Neural cell (in vitro differentiated cells): ENCODE results near the gene FAM135A. TPM values are rescaled to one million over a fixed set of nuclear protein-coding genes. Genes with fewer than 3 reads are reported as not detected.

ENCODE experiments used
- H2AFZ ChIP-seq: fragments of 200-600, 300-800 bp; sonication (generic), shearing (Covaris generic); 2 replicates; pipeline ENCODE4 v1.6.0; 2014; ENCODE audit warnings: low read depth, mild to moderate bottlenecking, antibody characterized with exemption, low read length, moderate library complexity
- H3F3A ChIP-seq: fragments of 200-600 bp; shearing (Covaris generic); 2 replicates; pipeline ENCODE4 v1.6.1; 2016; ENCODE audit warnings: mild to moderate bottlenecking, moderate library complexity, mixed read lengths, antibody characterized with exemption, low read length; ENCODE audit not compliant: insufficient read depth, poor library complexity, severe bottlenecking
- H3K27ac ChIP-seq: fragments of 200-600, 300-800 bp; sonication (generic), shearing (Covaris generic); 2 replicates; pipeline ENCODE4 v1.5.1; 2014; ENCODE audit warnings: mild to moderate bottlenecking, low read length, moderate library complexity
- H3K27me3 ChIP-seq: fragments of 300-800, 200-600 bp; sonication (generic), shearing (Covaris generic); 2 replicates; pipeline ENCODE4 v1.6.0; 2014; ENCODE audit warnings: mild to moderate bottlenecking, low read depth, low read length, moderate library complexity; ENCODE audit not compliant: insufficient read depth
- H3K36me3 ChIP-seq: fragments of 300-800, 200-600 bp; sonication (generic), shearing (Covaris generic); 2 replicates; pipeline ENCODE4 v1.5.1; 2014; ENCODE audit warnings: mild to moderate bottlenecking, antibody characterized with exemption, low read length, moderate library complexity; ENCODE audit not compliant: insufficient read depth
- H3K4me2 ChIP-seq: fragments of 300-800, 200-600 bp; sonication (generic), shearing (Covaris generic); 2 replicates; pipeline ENCODE4 v1.6.0; 2014; ENCODE audit warnings: mild to moderate bottlenecking, low read length
- H3K4me3 ChIP-seq: fragments of 300-800, 200-600 bp; sonication (generic), shearing (Covaris generic); 2 replicates; pipeline ENCODE4 v1.5.1; 2014; ENCODE audit warnings: mild to moderate bottlenecking, low read length, moderate library complexity
- H3K79me2 ChIP-seq: fragments of 200-600 bp; shearing (Covaris generic); replicated peaks from 2 replicates; pipeline ENCODE4 v1.6.0; 2014; ENCODE audit warnings: mild to moderate bottlenecking, low read length, moderate library complexity; ENCODE audit not compliant: insufficient read depth
- H3K9ac ChIP-seq: fragments of 300-800, 200-600 bp; sonication (generic), shearing (Covaris generic); 2 replicates; pipeline ENCODE4 v1.6.1; 2016; ENCODE audit warnings: mild to moderate bottlenecking, low read length, mixed read lengths
- H3K9me2 ChIP-seq: fragments of 200-600 bp; shearing (Covaris generic); 2 replicates; pipeline ENCODE4 v1.6.1; 2016; ENCODE audit warnings: mild to moderate bottlenecking, low read length, mixed read lengths; ENCODE audit not compliant: insufficient read depth
- H3K9me3 ChIP-seq: fragments of 200-600, 300-800 bp; sonication (generic), shearing (Covaris generic); 2 replicates; pipeline ENCODE4 v1.6.1; 2016; ENCODE audit warnings: mild to moderate bottlenecking, mixed run types, low read length, moderate library complexity, mixed read lengths
- H4K20me1 ChIP-seq: fragments of 200-600 bp; shearing (Covaris generic); 2 replicates; pipeline ENCODE4 v1.6.1; 2016; ENCODE audit warnings: mild to moderate bottlenecking, mixed run types; ENCODE audit not compliant: insufficient read depth
- CTCF ChIP-seq: fragments of 450-650 bp; IDR thresholded peaks from 2 replicates; pipeline ENCODE4 v1.5.1; 2014; ENCODE audit warnings: antibody characterized with exemption, mild to moderate bottlenecking, moderate library complexity; ENCODE audit not compliant: poor library complexity, severe bottlenecking
- EP300 ChIP-seq: fragments of 450-650 bp; conservative IDR thresholded peaks from 2 replicates; pipeline ENCODE4 v1.6.1; 2014; ENCODE audit warnings: antibody characterized with exemption, mild to moderate bottlenecking, moderate library complexity; ENCODE audit not compliant: poor library complexity, severe bottlenecking
- EZH2 ChIP-seq: fragments of 200-600, 300-800 bp; shearing (Covaris generic), sonication (generic); IDR thresholded peaks from 2 replicates; pipeline ENCODE4 v1.6.1; 2014; ENCODE audit warnings: antibody characterized with exemption, low read length, borderline replicate concordance, mild to moderate bottlenecking; ENCODE audit not compliant: insufficient read depth, poor library complexity, severe bottlenecking
- MXI1 ChIP-seq: fragments of 450-650 bp; conservative IDR thresholded peaks from 2 replicates; pipeline ENCODE4 v1.6.1; 2014; ENCODE audit warnings: antibody characterized with exemption, mild to moderate bottlenecking; ENCODE audit not compliant: poor library complexity, severe bottlenecking
- POLR2AphosphoS5 ChIP-seq: IDR thresholded peaks from 2 replicates; pipeline ENCODE4 v1.6.1; 2012
- RAD21 ChIP-seq: fragments of 450-650 bp; conservative IDR thresholded peaks from 2 replicates; pipeline ENCODE4 v1.6.1; 2014; ENCODE audit warnings: antibody characterized with exemption, mild to moderate bottlenecking, moderate library complexity
- REST ChIP-seq: IDR thresholded peaks from 2 replicates; pipeline ENCODE4 v1.6.1; 2012; ENCODE audit warnings: borderline replicate concordance
- SMC3 ChIP-seq: fragments of 450-650 bp; conservative IDR thresholded peaks from 2 replicates; pipeline ENCODE4 v1.6.1; 2014; ENCODE audit warnings: antibody characterized with exemption, mild to moderate bottlenecking, moderate library complexity; ENCODE audit not compliant: poor library complexity
- TAF1 ChIP-seq: IDR thresholded peaks from 2 replicates; pipeline ENCODE4 v1.6.1; 2012; ENCODE audit warnings: low read depth
- polyA plus RNA-seq: library from polyadenylated mRNA; depleted of rRNA; stranded (reverse); fragments of >200 nt; gene quantifications from 2 replicates; pipeline ENCODE4 v1.2.3, GENCODE V29; 2014

FAM135A gene
- polyA plus RNA-seq, 1 donor from 2014 or later: 31.4 TPM

GRCh38 chr6:70593118-70593486 is 179.8 kb downstream of the FAM135A start:
- Histone ChIP-seq H2AFZ (no peak overlapping the region), H3K9ac (no peak overlapping the region), H3K4me2 (no peak overlapping the region), H3K9me3 (peaks cover 3% of the 10 kb centered on the region), H3K79me2 (no peaks in the 10 kb centered on the region), H3K36me3 (no peaks in the 10 kb centered on the region), H3K9me2 (no peaks in the 10 kb centered on the region), H3K27ac (no peak overlapping the region), H3K4me3 (no peak overlapping the region), H3F3A (no peaks in the 10 kb centered on the region), H3K27me3 (no peaks in the 10 kb centered on the region), H4K20me1 (no peaks in the 10 kb centered on the region)
- TF ChIP-seq REST (no peak), MXI1 (no peak), CTCF (no peak), RAD21 (no peak), TAF1 (no peak), POLR2AphosphoS5 (no peak), EP300 (no peak), SMC3 (no peak), EZH2 (no peak)

GRCh38 chr6:70599187-70599586 is 185.9 kb downstream of the FAM135A start:
- Histone ChIP-seq H3K9me3 (peaks cover under 1% of the 10 kb centered on the region), H2AFZ (no peak overlapping the region), H4K20me1 (no peaks in the 10 kb centered on the region), H3K4me2 (no peak overlapping the region), H3K9ac (no peak overlapping the region), H3K9me2 (no peaks in the 10 kb centered on the region), H3K4me3 (no peak overlapping the region), H3K36me3 (no peaks in the 10 kb centered on the region), H3F3A (no peaks in the 10 kb centered on the region), H3K27ac (no peak overlapping the region), H3K27me3 (no peaks in the 10 kb centered on the region), H3K79me2 (no peaks in the 10 kb centered on the region)
- no peak for TF ChIP-seq POLR2AphosphoS5
- no peak for TF ChIP-seq SMC3
- TF ChIP-seq REST: no peak
- no peak for TF ChIP-seq TAF1
- no peak for TF ChIP-seq MXI1
- TF ChIP-seq RAD21: no peak
- TF ChIP-seq CTCF: no peak
- TF ChIP-seq EP300: no peak
- no peak for TF ChIP-seq EZH2
